ENCODE data around the gene ATP7A.
A peak's percentile ranks its signal among the peaks of the same experiment; 100 is the strongest.
"Not testable (repeated sequence)": the region's sequence is repeated elsewhere in the genome, so short reads cannot be mapped to it uniquely, and the experiment has no call there.

Gene ATP7A

DNA sequence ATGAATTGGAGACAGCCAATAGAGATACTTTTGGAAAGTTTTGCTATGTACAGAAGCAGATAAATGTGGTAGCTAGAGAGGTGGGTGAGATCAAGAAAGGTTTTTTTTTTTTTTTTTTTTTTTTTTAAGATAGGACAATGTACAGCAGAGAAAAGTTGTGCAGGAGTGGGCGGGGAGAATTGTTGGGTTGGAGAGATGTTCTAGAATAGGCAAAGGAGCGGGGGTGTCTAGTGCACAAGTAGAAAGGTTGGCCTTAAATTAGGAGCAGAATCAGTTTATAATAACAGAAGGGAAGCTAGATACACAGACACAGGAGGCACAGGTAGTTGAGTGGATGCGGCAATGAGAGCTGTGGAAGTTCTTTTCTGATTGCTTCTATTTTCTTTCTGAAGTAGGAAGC is 127.4 kb downstream of the ATP7A start:
- DNase-seq (ENCODE audit: low read depth): no peak

DNA sequence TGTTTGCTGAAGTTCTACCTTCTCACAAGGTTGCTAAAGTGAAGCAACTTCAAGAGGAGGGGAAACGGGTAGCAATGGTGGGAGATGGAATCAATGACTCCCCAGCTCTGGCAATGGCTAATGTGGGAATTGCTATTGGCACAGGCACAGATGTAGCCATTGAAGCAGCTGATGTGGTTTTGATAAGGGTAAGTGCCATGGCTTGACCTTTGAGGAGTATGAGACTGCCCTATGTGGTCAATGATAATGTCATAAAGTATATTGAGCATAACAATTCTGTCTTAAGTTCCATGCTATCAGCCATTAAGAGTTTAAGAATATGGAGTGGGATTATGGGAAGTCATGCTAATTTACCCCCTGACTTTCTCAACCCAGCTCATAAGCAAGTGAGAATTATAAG is 132.1 kb downstream of the ATP7A start:
- no peak for DNase-seq (ENCODE audit: low read depth)

DNA sequence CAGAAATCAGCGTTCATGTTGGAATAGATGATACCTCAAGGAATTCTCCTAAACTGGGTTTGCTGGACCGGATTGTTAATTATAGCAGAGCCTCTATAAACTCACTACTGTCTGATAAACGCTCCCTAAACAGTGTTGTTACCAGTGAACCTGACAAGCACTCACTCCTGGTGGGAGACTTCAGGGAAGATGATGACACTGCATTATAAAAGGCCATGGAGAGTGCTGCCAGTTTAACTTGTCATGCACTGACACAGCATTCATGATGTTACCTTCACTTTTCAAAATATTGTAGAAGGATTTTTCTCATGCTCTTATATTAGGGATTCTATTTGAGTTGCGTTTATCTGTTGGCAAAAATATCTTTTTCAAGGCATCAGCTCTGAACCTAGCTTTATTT is 135.9 kb downstream of the ATP7A start:
- DNase-seq (ENCODE audit: low read depth): no peak

DNA sequence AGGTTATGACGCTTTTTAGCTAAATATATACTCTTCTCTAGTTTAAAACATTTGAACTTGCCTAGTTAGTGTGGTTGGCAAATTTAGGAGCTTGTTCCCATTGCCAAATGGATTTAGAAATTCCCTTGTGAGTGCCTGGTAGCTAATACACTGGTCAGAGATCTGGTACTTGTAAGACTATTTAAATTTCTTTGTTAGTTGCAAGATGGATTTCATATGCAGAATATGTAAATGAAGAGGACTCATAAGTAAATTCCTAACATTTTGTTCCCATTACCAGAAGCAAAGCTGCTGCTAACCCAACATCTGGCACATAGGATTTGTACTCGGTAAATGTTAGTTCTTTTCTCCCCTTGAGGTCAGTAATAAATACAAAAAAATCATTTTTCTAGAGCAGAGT is 137.6 kb downstream of the ATP7A start:
- no peak for DNase-seq (ENCODE audit: low read depth)

DNA sequence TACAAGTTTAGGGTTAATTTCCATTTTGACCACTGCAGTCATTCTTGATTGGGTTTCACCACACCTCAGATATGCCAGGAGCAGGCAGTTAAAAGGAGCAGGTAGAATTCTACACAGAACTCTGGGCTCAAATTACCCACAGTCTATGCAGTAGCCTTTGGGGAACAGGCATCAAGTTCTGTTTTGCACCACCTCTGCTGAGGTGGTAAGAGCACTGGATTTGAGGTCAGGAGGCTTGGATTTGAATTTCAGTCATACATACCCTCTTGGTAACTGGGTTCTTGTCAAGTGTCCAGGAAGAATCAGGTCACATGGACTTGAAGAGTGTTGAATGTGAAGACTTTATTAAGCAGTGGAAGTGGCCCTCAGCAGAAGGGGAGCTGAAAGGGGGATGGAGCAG is 153.2 kb downstream of the ATP7A start:
- DNase-seq (ENCODE audit: low read depth): no peak

DNA sequence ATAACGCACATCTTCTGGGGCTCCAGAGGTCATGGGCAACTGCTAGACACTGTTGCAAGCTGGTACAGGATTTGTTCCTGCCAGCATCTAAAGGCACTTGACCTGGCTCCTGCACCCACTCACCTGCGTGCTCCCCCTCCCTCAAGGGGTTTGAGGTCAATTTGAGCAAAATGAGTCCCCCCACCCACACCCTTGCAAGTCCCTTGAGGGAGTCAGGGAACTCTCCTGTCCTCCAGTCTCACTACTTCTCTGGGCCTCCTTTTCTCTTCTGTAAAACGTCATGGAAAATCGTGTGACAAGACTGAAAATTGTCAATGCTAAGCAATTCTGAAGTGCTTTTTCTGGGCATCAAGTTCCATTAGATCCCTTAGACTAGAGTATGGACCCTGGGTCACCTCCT is 153.7 kb downstream of the ATP7A start:
- no peak for DNase-seq (ENCODE audit: low read depth)

DNA sequence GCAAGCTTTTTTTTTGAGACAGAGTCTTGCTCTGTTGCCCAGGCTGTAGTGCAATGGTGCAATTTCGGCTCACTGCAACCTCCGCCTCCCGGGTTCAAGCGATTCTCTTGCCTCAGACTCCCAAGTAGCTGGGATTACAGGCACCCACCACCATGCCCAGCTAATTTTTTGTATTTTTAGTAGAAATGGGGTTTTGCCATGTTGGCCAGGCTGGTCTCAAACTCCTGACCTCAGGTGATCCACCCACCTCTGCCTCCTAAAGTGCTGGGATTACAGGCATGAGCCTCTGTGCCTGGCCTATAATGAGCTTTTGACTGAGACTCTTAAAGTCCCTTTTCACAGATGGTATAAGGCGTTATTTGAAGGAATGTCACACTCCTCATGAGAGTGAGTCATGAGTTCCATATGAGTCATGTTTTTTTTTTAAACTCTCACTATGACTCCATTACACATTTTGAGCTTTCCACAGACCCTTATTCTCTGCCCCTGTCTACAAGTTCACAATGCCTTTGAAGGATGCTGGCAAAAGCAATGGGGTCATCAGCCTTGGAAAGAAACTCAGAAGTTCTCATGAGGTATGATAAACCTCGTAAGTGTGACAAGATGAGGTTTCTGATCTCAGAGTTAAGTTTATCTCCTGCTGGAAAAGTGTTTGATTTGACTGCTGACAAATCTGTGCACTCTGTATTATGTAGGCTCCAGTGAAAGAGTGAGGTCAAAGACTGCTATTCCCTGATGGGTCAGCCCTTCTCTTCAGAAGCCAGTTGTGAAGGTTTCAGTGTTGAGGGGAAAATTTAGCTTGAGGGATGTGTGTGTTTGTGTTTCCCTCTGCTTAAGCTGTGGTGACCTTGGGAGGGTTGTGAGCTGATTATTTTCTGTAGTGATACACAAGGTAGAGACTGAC is 154.5 kb downstream of the ATP7A start:
- DNase-seq (ENCODE audit: low read depth): not testable (repeated sequence)

DNA sequence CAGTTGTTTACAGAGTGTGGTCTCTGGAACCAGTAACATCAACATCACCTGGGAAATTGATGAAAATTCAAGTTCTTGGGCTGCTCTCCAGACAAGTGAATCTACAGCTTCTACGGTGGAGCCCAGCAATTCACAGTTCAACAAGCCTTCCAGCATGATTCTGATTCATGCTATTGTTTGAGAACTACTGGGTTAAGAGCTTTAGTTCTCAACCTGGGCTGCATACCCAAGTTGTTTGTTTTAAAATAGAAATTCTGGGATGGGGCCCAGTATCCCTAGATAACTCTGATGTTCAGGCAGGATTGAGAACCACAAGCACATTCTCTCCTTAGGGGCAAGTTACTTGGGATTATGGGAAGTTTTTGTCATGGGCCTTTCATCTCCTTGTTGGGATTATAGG is 155.6 kb downstream of the ATP7A start:
- DNase-seq (ENCODE audit: low read depth): no peak

DNA sequence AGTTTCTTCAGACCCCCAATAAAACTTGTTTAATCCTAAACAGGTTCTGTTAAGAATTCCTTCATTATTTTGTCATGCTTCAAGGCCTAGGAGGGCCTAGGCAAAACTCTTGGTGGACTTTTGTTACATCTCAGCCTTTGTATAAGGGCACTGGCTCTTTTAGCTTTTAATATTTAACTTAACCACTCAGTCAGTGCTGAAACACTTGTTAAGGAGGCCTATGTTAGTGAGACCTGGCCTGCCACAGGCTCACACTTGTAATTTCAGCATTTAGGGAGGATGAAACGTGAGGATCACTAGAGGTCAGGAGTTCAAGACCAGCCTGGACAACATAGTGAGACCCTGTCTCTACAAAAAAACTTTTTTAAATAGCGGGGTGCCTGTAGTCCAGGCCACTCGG is 160.8 kb downstream of the ATP7A start:
- DNase-seq (ENCODE audit: low read depth): no peak

DNA sequence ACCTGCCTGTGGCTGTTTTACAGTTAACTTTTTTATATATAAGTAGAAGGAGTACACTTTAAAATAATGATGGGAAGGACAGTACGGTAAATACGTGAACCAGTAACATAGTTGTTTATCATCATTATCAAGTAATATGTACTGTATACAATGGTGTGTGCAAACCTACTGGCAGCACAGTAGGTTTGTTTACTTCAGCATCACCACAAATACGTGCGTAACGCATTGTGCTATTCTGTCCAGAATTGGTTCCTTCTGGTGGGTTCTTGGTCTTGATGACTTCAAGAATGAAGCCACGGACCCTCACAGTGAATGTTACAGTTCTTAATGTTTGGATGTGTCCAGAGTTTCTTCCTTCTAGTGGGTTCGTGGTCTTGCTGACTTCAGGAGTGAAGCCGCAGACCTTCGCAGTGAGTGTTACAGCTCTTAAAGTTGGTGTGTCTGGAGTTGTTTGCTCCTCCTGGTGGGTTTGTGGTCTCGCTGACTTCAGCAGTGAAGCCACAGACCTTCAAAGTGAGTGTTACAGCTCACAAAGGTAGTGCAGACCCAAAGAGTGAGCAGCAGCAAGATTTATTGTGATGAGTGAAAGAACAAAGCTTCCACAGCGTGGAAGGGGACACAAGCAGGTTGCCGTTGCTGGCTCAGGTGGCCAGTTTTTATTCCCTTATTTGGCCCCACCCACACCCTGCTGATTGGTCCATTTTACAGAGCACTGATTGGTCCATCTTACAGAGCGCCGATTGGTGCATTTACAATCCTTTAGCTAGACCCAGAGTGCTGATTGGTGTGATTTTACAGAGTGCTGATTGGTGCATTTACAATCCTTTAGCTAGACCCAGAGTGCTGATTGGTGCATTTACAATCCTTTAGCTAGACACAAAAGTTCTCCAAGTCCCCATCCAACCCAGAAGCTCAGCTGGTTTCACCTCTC is 162.9 kb downstream of the ATP7A start:
- peak; percentile 22 for DNase-seq (ENCODE audit: low read depth)

DNA sequence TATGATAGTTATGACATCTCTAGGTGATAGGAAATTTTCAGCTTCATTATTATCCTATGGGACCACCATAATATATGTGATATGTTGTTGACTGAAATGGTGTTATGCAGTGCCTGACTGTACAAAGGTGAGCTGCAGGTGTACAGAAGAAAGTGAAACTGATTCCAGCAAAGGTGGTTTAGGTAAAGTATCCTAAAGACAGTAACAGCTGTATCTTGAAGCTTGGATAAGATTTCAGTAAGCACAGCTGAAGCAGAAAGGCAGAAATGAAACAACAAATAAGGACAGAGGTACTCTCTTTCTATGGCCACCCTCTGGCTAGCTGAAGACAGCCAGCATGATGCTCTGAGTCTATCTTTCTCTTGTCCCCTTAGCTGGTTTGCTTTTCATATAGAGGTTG is 163.6 kb downstream of the ATP7A start:
- DNase-seq (ENCODE audit: low read depth): no peak

DNA sequence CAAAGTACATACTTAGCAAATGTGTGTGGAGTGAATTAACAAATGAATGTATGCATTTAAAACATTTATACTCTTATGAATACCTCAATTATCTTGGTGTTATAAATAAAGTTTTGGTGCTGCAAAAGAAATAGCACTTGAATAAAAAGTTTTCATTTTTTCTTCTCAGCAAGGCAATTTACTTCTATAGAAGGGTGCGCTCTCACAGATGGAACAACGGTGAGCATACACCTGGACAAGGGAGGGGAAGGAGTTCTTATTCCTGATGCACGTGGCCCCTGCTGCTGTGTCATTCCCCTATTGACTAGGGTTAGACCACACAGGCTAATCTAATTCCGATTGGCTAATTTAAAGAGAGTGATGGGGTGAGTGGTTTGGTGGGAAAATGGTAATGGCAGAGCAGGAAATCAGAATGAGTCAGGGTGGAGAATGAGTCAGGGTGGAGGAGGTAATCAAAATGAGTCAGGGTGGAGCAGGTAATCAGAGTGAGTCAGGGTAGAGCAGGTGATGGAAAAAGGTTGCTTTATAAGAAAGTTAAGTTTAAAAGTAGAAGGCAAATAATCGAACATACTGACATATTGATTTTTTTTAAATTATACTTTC is 165.4 kb downstream of the ATP7A start:
- DNase-seq (ENCODE audit: low read depth): no peak

DNA sequence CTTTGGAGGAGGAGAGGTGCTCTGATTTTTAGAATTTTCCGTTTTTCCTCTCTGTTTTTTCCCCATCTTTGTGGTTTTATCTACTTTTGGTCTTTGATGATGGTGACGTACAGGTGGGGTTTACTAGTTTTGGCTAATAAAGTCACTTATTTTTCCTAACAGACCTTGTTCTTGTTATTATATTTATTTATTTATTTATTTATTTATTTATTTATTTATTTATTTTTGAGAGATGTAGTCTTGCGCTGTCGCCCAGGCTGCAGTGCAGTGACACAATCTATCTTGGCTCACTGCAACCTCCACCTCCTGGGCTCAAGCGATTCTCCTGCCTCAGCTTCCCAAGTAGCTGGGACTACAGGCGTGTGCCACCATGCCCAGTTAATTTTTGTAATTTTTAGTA is 170.9 kb downstream of the ATP7A start:
- DNase-seq (ENCODE audit: low read depth): not testable (repeated sequence)

DNA sequence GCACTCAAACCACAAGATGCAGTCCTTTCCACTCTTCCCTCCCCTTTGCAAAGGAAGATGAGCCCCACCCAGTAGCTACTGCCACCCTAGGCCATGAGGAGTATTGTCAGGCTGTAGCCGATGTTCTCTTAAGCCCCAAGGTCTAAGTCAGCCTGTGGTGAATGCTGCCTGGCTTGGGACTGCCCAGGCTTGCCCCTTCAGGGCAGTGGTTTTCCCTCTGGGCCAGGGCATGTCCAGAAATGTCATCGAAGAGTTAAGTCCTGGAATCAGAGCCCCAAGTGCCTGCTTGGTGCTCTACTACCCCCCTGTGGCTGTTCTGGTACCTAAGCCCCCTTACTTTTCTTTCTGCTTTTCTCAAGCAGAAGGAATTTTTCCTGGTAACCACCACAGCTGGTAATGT is 181.8 kb downstream of the ATP7A start:
- no peak for DNase-seq (ENCODE audit: low read depth)

DNA sequence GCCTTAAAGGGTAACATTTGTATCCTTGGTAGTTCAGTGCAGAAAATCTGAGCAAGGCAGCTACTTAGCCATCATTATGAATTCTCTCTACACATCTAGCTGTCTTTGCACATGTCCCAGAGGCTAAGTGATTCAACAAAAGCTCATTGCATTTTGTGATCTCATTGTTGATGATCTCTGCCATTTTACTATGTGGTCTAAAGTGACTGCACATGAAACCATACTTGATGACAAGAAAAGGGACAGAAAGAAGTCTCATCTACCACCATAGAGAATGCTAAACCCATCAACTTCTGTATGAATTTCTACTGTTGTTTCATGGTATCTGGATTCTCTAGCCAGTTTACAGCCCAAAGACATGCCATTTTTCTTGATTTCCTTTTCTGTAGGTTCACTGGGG is 187.6 kb downstream of the ATP7A start:
- DNase-seq (ENCODE audit: low read depth): no peak

Measured in stimulated activated CD8-positive, alpha-beta memory T cell treated with anti-CD3 and anti-CD28 coated beads, Interleukin-12 subunit alpha, Interleukin-12 subunit beta, amount 100 ng/mL, for 1 hour (primary cell).